Stimulated activated effector memory CD8-positive, alpha-beta T cell treated with anti-CD3 and anti-CD28 coated beads, Interleukin-12 subunit alpha, Interleukin-12 subunit beta, amount 100 ng/mL, for 72 hours (primary cell): ENCODE results near the gene HAPLN2.

ENCODE experiments used
- ATAC-seq: fragments of 150-1000 bp; cut with Tn5 transposase; 2 replicates; pipeline ENCODE4 v1.10.0; 2021
- DNase-seq, 2 donors: peaks; one replicate each; pipeline ENCODE4 v3.0.0; 2021 to 2022; ENCODE audit warnings: low spot score in 2 of 2
- H3K27ac Mint-ChIP-seq: one replicate; pipeline ENCODE4 v1.8.0; 2022; ENCODE audit warnings: mild to moderate bottlenecking, mixed read lengths
- H3K36me3 Mint-ChIP-seq: one replicate; pipeline ENCODE4 v1.8.0; 2022; ENCODE audit warnings: mild to moderate bottlenecking, mixed read lengths
- H3K4me1 Mint-ChIP-seq: one replicate; pipeline ENCODE4 v1.8.0; 2022; ENCODE audit warnings: mixed read lengths
- H3K4me3 Mint-ChIP-seq: one replicate; pipeline ENCODE4 v1.8.0; 2022; ENCODE audit warnings: mild to moderate bottlenecking, mixed read lengths
- H3K9me3 Mint-ChIP-seq: one replicate; pipeline ENCODE4 v1.8.0; 2022; ENCODE audit warnings: mixed read lengths

HAPLN2 gene

GRCh38 chr1:156618853-156619581 is at the start of gene HAPLN2:
HAPLN2 (plus strand) TSS chr1:156619415; CDS start chr1:156623491, 4,076 bp downstream.
- H3K9me3 Mint-ChIP-seq: no peaks in the 10 kb centered on the region
- H3K4me3 Mint-ChIP-seq: no peak within 1 kb of the TSS
- H3K4me1 Mint-ChIP-seq: no peaks in the 10 kb centered on the region
- ATAC-seq (no peak), DNase-seq (no peak)
- H3K27ac Mint-ChIP-seq: no peak within 1 kb of the TSS
- H3K36me3 Mint-ChIP-seq: no peaks in the 10 kb centered on the region

- Mint-ChIP-seq H3K9me3 (no peaks in the 10 kb centered on the region), H3K36me3 (peaks cover 4% of the 10 kb centered on the region), H3K4me3 (peak overlapping the region; percentile 86), H3K27ac (no peak overlapping the region), H3K4me1 (peaks cover 29% of the 10 kb centered on the region)
- no peak for DNase-seq
- ATAC-seq: peak; percentile 56
These were observed 47.9 kb upstream of the HAPLN2 start for GRCh38 chr1:156571261-156571852.

GRCh38 chr1:156571919-156572662 is 47.1 kb upstream of the HAPLN2 start, which contains the start of gene IQGAP3:
IQGAP3 (minus strand) TSS chr1:156572565; CDS start chr1:156572529, 36 bp downstream.
- Mint-ChIP-seq H3K4me3 (peak within 1 kb of the TSS; percentile 86), H3K36me3 (peaks cover 4% of the 10 kb centered on the region), H3K9me3 (no peaks in the 10 kb centered on the region), H3K4me1 (peaks cover 29% of the 10 kb centered on the region), H3K27ac (peak within 1 kb of the TSS; percentile 72)
- ATAC-seq (peak; percentile 86), DNase-seq (peak; percentile 48 to 74)

GRCh38 chr1:156572663-156573018 is 46.6 kb upstream of the HAPLN2 start:
- Mint-ChIP-seq H3K36me3 (peaks cover 4% of the 10 kb centered on the region), H3K4me3 (peak overlapping the region; percentile 86), H3K4me1 (peaks cover 29% of the 10 kb centered on the region), H3K27ac (peak overlapping the region; percentile 72), H3K9me3 (no peaks in the 10 kb centered on the region)
- no peak for DNase-seq
- ATAC-seq: no peak

DNA sequence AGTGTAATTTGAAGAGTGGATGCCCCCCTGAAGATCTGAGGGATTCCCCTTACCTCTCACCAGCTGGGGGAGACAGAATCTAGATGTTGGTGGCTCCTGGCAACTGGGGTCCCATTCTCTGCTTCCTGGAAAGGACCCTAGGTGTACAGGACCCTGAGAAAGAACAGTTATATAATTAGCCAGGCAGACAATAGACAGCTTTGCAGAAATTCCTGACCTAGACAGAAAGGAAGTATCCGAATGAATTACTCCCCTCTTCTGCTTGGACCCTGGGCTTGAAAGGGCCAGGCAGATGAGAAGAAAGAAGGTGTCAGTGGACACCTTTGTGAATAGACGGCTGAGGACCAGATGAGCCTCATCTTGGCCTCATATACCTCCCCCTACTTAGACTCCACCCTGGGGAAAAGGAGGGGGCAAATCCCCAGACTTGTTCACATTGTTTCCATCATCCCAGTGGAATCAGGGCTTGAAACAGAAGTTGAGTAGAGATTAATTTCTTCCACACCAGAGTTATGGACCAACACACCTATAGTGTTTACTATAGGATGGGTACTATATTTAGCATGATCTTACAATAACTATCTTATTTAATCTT is 45.1 kb upstream of the HAPLN2 start:
- H3K36me3 Mint-ChIP-seq: peaks cover 2% of the 10 kb centered on the region
- H3K4me3 Mint-ChIP-seq: no peak overlapping the region
- no peaks in the 10 kb centered on the region for H3K9me3 Mint-ChIP-seq
- DNase-seq (no peak), ATAC-seq (no peak)
- no peak overlapping the region for H3K27ac Mint-ChIP-seq
- peaks cover 29% of the 10 kb centered on the region for H3K4me1 Mint-ChIP-seq

DNA sequence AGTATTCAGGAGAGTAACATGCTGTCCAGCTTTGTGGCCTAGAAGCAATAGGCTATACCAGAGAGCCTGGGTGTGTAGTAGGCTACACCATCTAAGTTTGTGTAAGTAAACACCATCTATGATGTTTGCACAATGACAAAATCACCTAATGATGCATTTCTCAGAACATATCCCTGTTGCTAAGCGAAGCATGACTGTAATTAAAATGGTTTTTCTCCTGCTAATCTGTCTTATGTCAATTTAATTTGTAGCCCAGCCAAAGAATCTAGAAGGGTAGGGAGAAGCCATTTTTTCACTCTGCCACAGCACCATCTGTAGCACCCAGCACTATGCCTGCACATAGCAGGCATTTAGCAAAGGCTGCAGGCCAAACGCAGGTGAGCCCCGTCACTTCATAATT is 41.7 kb upstream of the HAPLN2 start:
- ATAC-seq (no peak), DNase-seq (no peak)
- Mint-ChIP-seq H3K4me1 (peaks cover 22% of the 10 kb centered on the region), H3K4me3 (no peak overlapping the region), H3K36me3 (no peaks in the 10 kb centered on the region), H3K9me3 (no peaks in the 10 kb centered on the region), H3K27ac (no peak overlapping the region)

DNA sequence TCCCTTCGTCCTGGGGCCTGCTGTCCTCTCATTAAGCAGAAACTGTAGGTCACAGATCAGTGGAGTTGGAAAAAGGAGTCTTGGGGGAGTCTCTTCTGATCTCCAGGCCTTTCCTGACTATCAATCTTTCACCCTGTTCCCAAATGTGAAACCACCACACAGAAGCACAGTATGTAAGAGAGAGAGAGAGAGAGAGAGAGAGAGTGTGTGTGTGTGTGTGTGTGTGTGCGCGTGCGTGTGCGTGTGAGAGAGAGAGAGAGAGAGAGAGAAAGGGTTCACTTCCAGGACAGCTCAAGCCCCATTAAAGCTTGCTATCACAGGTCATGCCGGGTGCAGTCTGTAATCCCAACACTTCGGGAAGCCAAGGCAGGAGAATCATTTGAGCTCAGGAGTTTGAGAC is 41.2 kb upstream of the HAPLN2 start:
- H3K27ac Mint-ChIP-seq: no peak overlapping the region
- H3K9me3 Mint-ChIP-seq: no peaks in the 10 kb centered on the region
- DNase-seq (no peak), ATAC-seq (no peak)
- peaks cover 22% of the 10 kb centered on the region for H3K4me1 Mint-ChIP-seq
- H3K4me3 Mint-ChIP-seq: no peak overlapping the region
- H3K36me3 Mint-ChIP-seq: no peaks in the 10 kb centered on the region

DNA sequence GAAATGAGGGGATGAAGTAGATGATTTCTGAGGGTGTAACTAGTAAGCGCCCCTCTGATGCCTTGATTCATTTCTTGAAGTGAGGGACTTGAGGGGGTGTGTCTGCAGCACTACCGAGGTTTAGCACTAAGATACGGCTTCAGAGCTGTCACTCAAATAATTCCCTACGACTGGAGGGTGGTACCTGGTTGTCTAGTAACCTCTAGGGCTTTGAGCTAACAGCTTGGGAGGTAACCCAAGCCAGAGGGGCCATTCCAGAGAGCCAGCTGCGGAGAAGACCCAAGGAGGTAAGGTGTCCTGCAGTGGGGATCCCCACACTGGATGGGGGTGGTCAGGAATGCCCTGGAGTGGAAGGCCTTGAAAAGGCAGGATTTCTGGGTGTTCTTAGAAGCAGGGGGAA is 39.7 kb upstream of the HAPLN2 start, which contains the start of gene TTC24:
Gene TTC24, plus strand, starts transcription at position 252 of the 400 bp plus-strand sequence. CDS start 1,642 bp downstream, outside the sequence.
- no peak within 1 kb of the TSS for H3K4me3 Mint-ChIP-seq
- ATAC-seq: no peak

GRCh38 chr1:156581661-156582387 is 37.4 kb upstream of the HAPLN2 start:
- ATAC-seq: peak; percentile 71
- peak overlapping the region; percentile 94 for H3K27ac Mint-ChIP-seq
- H3K36me3 Mint-ChIP-seq: peaks cover 4% of the 10 kb centered on the region

More for the DNA sequence above, 39.7 kb upstream of the HAPLN2 start, which contains the start of gene TTC24:
- H3K27ac Mint-ChIP-seq: no peak within 1 kb of the TSS
- H3K9me3 Mint-ChIP-seq: no peaks in the 10 kb centered on the region
- DNase-seq: no peak
- H3K4me1 Mint-ChIP-seq: peaks cover 27% of the 10 kb centered on the region
- H3K36me3 Mint-ChIP-seq: no peaks in the 10 kb centered on the region

DNA sequence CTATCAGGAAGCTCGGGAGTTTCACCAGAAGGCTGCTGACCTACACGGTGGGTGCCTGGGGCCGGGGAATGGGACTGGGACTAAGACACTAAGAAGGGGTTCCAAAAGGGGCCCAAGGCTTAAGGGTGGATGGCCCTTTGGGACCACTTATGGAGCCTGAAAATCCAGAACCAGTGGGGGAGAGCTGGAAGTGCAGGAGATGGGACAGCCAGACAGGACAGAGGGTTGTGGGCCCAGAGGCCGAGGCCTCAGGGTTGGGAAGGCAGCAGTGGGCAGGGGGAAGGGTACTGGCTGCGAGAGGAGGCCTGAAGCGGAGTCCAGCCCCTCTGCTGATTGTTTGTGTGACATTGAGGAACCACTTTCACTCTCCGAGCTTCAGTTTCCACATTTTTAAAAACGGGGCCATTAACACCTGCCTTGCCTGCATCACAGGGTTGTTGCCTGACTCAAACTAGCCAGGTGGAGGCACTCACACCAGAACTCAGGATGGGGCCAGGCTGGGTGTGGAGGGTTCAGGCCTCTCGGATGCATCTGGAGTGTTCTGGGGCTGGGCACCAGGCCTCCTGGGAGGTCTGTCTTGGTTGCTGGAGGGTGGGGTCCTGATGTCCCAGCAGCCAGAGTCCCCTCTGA is 36.7 kb upstream of the HAPLN2 start:
- ATAC-seq (peak; percentile 60), DNase-seq (peak in 1 of 2 donors; percentile 62)
- Mint-ChIP-seq H3K4me3 (peak overlapping the region; percentile 77), H3K9me3 (no peaks in the 10 kb centered on the region), H3K36me3 (peaks cover 4% of the 10 kb centered on the region), H3K4me1 (peaks cover 21% of the 10 kb centered on the region), H3K27ac (peak overlapping the region; percentile 94)

More at GRCh38 chr1:156581661-156582387, 37.4 kb upstream of the HAPLN2 start:
- H3K4me3 Mint-ChIP-seq: peak overlapping the region; percentile 77
- no peaks in the 10 kb centered on the region for H3K9me3 Mint-ChIP-seq
- peaks cover 21% of the 10 kb centered on the region for H3K4me1 Mint-ChIP-seq
- DNase-seq: peak in 1 of 2 donors; percentile 69

- ATAC-seq (peak; percentile 48), DNase-seq (peak; percentile 67 to 87)
- Mint-ChIP-seq H3K4me1 (peaks cover 21% of the 10 kb centered on the region), H3K27ac (peak overlapping the region; percentile 94), H3K9me3 (no peaks in the 10 kb centered on the region), H3K36me3 (peaks cover 4% of the 10 kb centered on the region), H3K4me3 (no peak overlapping the region)
These were observed 35.2 kb upstream of the HAPLN2 start for GRCh38 chr1:156583821-156584622.

DNA sequence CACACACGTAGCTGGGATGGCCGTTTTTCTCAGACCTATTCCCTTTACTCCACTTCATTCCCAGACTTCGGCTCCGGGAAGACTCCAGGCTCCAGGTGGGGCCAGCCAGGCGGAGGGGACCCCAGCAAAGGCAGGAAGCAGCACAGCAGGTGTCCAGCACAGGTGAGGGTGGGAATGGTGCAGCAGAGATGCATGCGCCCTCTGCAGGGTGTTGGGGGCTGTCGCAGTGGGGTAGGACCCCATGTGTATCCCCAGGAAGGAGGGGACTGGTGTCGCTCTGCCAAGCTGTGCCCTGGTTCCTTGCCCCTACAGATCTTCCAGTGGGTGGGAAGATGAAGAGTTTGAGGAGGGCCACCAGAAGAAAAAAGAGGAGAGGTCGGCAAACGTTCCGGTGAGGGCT is 34.4 kb upstream of the HAPLN2 start:
- no peaks in the 10 kb centered on the region for H3K9me3 Mint-ChIP-seq
- peaks cover 21% of the 10 kb centered on the region for H3K4me1 Mint-ChIP-seq
- peaks cover 4% of the 10 kb centered on the region for H3K36me3 Mint-ChIP-seq
- no peak for ATAC-seq
- H3K27ac Mint-ChIP-seq: no peak overlapping the region
- H3K4me3 Mint-ChIP-seq: no peak overlapping the region
- no peak for DNase-seq

GRCh38 chr1:156586323-156586722 is 32.9 kb upstream of the HAPLN2 start:
- peaks cover 4% of the 10 kb centered on the region for H3K36me3 Mint-ChIP-seq
- H3K4me3 Mint-ChIP-seq: no peak overlapping the region
- peaks cover 28% of the 10 kb centered on the region for H3K4me1 Mint-ChIP-seq
- no peak for DNase-seq
- H3K9me3 Mint-ChIP-seq: no peaks in the 10 kb centered on the region
- no peak for ATAC-seq
- no peak overlapping the region for H3K27ac Mint-ChIP-seq
